Dermis microvascular lymphatic vessel endothelial cell (primary cell): ENCODE data around the gene FRMPD2. TPM values are rescaled to one million over a fixed set of nuclear protein-coding genes. Genes with fewer than 3 reads are reported as not detected.
"Not testable (repeated sequence)": the region's sequence is repeated elsewhere in the genome, so short reads cannot be mapped to it uniquely, and the experiment has no call there.

Source experiments
- DNase-seq, 2 donors: peaks; one replicate each; pipeline versions ENCODE4 v3.0.0 to v3.0.0-alpha.2; 2010; ENCODE audit warnings: low read depth in 2 of 2
- total RNA-seq: library from RNA; depleted of rRNA; stranded (reverse); fragments of >200 nt; gene quantifications from 2 replicates; pipeline ENCODE4 v1.2.1, GENCODE V29; 2014

The FRMPD2 gene
- total RNA-seq, 1 donor from 2014 or later = 0.13 TPM

DNA sequence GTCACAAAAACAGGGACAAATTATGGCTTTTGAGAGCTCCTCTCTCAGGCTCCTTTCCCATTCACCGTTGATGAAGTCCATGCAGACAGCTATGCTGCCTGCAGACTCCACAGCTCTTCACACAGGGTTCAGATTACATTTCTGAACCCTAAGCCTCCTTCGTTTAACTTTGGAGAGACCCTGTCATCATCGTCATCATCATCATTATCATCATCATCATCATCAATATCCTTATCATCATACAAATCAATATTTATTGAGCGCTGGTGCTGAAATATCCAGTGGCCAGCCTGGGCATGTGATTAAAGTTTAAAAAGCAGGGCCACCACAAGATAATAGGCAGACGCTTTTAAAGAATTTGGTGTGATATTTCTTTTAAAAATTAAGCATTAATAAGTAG, 66.6 kb downstream of the FRMPD2 start:
- DNase-seq = no peak

DNA sequence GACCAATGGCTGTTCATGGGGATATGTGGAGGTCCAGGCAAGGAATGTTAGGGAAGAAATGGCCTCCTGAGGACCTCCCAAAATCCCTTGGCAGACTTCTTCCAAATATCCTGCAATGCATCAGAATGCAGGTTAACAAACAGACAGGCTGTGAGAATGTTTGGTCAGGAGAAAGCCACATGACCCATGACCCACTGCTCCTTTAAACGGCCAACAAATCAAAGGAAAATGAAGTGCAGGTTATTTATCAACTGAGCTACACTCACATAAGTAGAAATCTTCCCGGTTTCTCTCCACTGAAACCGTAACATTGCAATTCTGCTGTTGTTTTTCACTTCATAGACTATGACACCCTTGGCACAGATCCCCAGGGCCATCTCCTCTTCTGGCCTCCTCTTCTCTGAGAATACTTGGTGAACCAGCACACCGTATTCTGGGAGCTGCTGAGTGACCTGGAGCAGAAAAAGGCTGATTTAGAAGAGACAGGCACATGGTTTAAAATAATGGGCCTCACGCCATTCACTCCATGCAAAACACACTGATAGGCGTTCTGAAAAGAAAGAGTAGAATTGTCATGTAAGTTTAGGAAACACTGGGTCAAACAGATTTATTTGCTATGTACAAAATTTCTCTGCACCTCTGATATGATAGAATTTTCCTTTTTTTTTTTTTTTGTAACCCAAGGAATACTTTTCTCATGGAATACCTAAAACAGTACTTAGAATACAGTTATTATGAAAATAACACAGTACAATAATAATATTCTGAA, 67.8 kb downstream of the FRMPD2 start:
- DNase-seq = no peak

DNA sequence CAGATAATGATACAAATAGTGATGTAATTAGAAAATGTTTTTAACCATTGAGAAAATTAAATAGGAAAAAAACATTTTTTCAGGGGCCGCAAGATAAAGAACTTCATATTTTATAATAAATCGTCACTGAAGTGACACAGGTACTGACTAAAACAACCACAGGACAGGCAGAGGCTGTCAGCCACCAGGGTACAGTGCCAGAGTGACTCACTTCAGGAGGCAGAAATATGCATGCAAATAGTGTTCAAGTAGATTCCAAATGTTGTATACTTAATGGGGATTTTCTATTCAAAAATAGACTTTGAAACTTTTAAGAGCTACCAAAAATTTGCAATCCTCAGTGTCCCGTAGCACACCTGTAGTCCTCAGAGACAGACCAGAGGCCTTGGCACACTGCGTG, 68.6 kb downstream of the FRMPD2 start:
- no peak for DNase-seq

DNA sequence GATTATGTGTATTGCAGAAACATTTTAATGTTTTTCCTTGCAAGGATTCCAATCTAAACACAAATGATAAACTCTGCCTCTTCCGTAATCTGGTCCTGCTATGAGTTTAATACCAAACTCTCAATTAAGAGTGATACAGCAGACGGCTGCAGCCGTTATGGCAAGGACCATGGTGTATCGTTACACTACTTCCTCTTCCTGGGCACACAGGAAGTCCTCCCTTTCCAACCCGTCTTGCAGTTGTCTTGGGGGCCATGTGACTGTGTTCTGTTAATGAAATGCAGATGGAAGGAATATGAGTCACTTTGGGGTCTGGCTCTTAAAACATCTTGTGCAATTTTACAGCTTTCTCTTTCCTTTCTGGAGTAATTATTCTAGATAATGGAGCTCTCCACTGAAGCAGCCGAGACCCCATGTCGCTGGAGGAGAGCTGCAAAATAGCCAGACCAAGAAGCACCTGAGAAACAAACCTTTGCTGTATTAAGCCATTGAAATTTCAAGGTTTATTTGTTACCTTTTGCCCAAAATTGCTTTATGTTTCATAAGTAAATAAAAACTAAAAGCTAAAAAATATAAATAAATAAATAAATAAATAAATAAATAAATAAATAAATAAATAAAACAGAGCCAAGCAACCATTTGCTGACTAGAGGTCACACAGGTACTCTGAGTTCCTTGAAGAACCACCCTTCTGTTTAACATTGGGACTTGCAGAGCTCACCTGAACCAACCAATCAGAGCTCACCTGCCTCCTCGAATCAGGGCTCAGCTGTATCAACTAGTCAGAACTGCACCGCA, 74.7 kb downstream of the FRMPD2 start:
- no peak for DNase-seq

DNA sequence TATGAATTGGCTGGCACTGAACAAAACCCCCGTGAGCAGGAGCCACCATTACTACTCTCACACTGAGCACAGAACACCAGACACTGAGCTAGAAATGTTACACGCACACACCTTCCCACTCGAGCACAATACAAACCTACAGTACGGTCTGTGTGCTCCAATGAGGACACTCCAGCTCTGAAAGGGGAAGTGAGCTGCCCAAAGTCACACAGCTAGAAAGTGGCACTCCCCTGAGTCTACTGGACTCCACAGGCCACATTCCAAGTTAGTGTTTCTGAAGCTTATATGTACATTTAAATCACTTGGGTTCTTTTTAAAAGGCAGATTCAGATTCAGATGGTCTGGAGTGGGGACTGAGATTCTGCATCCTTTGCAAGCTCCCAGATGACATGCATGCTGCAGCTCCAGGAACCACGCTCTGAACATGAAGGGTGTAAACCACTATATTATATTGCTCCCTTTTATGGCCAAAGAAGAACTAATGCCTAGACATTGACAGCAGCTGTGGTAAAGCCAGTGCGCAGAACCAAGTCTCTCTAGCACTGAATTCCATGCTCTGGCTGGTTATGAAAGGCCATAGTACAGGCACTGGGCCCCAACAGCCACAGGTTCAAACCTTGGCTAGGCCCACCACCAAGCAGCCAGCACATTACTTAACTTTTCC, 77.1 kb downstream of the FRMPD2 start:
- no peak for DNase-seq

DNA sequence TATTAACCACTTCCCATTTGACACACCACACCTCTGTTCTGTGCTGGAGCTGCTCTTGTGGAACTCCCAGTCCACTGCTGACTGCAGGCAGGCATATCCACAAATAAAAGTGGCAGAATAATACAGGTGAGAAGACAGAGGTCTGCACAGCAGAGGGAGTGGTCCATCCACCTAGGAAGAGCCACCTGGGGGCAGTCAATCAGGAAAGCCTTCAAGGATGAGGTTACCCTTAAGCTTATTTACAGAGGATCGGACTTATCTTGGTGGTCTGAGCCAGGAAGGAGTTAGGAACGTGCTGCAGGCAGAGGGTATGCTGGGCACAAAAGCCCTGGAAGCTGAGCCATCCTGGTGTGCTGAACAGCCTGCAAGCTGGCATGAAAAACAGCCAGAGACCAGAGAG, 78.7 kb downstream of the FRMPD2 start:
- no peak for DNase-seq

DNA sequence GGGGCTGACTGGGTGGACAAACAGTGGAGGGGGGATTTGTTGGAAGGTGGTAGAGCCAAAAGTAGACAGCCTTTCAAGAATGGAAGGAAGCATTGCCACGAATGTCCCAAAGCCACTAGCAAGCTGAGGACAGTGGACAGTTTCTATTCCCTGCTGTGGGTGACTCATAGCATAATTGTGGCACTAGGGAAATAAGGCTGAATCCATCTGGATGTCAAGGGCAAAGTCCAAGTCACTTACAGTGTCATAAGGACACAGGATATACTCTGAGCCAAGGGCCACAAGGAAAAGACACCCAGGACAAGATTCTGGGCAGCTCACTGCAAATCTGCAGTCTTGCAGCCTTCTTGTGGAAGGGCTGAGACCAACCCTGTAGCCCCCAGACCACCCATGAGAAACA, 79.7 kb downstream of the FRMPD2 start:
- DNase-seq = no peak

DNA sequence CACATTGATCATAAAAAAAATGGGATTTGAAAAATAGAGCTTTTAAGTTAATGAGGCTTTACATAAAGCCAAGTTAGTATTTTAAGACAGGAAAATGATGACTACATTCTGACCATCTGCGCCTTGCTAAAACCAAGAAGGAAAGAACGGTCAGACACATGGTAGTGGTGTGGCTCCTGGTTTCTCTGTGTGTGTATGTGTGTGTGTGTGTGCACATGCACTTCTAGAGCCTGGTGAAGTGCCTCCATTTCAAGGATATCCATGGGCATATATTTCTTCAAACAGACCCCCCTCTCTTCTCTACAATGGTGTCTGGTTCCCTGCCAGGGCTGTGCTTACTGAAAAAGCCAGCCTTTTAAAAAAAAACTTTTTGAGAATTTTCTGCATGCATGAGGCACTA, 80.9 kb downstream of the FRMPD2 start:
- DNase-seq = no peak

DNA sequence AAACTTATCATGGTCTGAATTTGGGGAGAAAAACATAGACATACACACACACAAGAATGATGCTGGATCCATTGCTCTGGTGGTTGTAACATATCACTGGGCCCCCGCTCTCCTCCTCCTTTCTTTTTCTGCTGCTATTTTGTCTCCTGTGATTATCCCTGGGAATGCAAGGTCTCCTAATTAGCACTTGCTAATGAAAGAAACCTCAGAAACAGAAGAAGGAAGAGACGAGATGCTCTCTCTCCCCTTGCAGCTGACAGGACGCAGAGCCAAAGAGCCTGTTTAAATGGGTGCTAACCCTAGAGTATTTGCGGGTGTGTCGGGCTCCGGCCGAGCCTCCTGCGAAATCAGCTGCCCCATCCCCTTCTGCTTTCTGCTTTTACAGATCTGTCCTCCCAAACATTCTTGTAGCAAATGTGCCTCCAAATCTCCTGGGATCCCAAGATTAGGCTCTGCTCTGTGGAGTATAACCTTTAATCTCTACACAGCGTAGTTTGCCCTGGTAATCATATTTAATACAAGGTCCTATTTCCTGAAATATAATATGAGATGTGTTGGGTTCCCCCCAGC, 81.5 kb downstream of the FRMPD2 start:
- DNase-seq = no peak

DNA sequence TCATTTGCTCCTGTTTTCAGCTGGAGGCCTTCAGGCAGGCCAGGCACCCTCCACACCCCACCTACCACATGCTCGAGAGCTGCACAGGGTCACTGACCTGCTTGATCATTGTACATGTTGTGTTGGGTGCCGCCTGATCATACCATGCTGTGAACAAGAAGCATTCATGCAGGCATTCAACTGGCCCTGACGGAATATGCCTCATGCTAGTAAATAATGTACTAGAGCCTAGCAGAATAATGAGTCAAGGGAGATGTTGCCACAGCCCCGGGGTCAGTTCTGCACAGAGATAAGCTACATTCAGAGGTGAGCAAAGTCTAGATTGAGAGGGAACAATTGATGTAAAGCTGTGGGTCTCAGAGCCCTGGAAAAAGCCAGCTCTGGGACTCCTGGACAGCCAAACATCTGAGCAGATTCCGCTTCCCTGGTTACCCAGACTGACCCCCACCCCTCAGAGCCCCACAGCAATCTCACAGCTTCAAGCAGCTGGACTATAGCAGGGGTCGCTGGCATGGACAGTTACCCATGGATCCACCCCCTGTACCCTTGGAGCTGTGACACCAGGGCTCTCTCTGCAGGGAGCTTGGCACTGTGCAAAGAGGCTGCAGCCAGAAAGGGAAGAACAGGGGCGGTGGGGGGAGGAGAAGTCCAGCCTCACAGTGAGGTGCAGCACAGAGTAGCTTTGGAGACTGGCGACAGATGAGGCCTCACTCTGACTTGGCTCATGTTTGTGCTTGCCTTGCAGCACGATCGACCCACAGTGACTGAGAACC, 86.6 kb downstream of the FRMPD2 start:
- DNase-seq = no peak

DNA sequence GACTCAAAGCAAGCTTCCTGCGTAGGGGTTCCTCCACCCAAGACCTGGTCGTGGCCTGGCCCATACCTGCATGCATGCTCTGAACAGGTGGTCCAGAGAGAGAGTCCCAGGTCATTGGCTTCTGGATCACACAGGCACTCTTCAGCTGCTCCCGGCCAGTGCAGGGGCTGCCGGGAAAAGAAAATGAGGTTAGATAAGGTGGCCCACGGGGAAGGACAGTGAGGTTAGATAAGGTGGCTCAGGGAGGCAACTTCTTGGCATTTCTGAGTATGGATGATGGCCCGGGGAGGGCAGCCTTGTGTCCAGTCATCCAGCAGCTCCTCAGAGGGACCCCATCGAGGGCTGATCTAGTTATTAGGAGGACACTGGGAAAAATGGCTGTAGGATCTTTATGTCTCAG, 87.4 kb downstream of the FRMPD2 start:
- no peak for DNase-seq

DNA sequence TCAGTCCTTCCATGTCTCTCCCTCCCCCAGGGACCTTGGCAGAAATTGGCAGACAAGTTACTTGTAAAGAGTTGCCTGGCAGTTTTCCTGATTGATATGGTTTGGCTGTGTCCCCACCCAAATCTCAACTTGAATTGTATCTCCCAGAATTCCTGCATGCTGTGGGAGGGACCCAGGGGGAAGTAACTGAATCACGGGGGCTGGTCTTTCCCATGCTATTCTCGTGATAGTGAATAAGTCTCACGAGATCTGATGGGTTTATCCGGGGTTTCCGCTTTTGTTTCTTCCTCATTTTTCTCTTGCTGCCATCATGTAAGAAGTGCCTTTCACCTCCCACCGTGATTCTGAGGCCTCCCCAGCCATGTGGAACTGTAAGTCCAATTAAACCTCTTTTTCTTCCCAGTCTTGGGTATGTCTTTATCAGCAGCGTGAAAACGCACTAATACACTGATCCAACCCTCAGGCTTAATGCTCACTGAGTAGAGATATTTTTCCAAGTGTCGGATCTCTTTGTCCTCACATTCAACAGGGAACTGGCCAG, 88.2 kb downstream of the FRMPD2 start:
- not testable (repeated sequence) for DNase-seq

DNA sequence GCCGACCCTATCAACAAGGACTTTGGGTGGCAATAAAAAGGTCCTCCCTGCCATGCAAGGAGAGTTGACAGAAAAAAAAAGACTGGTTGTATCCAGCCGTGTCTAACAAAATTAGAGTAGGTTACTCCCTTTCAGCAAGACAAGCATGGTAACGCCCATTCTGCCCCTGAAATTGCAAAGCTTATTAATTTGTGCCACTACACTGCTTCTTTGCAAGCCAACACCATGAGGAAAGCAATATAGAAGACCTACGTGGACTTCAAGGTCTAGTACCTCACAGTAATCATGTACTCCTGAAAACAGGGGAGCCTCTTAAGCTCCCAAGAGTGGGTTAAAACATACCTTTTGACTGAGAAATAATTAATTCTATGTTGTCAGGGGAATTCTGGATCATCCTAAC, 90.3 kb downstream of the FRMPD2 start:
- no peak for DNase-seq

DNA sequence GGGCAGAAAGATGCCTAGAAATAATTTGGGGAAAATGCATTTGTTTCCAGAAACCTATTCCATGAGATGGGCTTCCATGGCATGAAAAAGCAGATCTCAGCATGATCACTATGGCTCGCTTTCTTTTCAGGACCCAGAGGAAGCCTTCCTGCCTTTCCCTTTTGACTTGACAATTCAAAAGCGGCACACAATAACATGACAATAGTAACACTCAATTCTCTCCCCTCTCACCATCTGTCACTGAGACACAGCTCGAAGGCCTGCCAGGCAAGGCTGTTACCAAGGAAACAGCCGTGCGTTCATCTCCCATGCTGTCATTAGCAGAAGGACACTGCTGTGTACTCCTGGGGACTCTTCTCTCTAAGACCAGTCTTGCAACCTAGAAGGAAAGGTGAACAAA, 101.8 kb downstream of the FRMPD2 start:
- not testable (repeated sequence) for DNase-seq

DNA sequence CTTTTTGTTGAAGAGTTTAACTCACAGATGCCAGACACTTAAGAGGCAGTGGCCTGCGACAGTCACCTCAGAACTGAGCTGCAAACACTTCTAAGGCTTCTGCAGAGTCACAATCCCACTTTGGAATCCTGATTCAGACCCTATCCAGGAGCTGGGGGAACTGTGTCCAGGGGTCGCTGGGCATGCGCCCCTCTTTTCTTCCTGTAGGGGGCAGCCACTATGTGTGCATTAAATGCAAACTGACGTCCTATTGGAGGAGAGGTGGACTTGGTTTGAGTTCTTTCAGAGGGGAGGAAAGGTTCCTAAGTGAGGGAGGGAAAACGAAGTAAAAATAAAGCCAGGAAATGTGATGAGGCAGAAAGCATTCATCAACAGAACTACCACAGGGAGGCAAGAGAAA, 113.8 kb downstream of the FRMPD2 start:
- DNase-seq = not testable (repeated sequence)

DNA sequence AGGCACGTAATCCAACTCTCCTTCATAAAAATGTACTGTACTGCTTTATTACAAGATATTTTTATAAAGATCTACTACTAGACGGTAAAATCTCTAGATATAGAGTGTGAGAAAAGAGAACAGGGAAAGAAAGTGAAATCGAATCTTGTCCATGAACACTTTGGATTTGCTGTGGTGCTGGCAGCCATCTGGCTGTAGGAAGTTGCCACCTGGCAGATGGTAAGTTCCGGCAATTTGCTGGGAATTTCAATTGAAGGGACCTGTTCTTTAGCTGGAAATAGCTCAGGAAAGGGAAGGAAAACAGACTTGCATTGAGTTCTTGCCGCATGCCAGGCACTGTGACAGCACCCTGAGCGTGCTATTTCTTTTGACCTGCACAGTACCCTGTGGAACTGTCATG, 114.3 kb downstream of the FRMPD2 start:
- DNase-seq = not testable (repeated sequence)

DNA sequence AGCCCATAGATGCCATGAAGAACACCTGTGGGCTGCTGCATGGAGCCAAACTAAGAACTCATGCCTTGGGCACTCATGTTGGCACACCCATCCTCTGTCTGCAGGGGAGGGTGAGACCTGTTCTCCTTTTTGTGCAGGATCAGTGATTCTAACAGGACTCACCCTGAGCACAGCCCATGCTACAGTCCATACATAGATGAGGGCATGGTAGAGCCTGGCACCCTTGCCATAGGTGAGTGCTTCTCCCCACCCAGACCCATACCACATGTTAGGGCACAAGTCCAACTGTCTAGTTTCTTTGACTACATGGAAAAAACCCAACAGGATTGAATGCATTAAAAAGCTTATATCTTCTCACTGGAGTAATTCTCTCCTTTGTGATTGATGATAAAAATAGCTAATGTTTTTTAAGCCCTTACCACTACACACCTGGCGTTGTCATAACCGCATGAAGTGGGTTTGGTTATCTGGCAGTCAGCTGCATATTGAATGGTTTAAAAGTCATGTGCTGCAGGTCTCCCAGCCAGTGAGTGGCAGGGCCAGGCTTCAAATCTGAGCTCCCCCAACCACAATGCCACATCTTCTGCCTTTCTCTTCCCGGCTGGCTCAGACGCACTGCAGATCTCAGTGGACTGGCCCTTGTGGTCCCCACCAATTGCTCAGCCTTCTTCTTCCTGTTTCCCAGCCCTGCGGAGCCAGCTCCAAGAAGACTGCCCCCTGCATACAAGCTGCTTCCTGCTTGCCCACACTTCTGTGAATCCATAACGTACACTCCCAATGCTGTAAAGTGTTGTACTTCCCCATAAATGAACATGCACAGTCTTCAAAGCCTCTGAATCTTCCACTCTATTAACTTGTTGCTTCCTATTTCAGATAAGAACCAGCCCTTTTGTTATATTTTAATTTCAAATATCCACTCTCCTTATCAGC, 120.0 kb downstream of the FRMPD2 start:
- DNase-seq = not testable (repeated sequence)

DNA sequence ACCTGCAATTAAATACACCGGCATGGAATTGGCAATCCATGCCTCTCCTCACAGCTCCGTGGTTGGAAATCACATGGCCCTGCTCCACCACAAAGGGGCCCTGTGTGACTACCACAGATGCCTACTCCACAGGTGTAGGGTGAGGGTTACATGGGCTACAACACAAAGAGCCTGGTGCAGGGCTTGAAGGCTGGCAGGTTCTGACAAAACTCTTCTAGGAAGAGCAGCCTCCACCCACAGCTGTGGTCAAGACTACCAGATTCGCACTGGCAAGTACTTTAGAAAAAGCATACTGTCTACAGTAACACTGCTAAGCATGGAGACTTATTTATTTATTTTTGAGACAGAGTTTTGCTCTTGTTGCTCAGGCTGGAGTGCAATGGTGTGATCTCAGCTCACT, 126.9 kb downstream of the FRMPD2 start:
- DNase-seq = not testable (repeated sequence)

DNA sequence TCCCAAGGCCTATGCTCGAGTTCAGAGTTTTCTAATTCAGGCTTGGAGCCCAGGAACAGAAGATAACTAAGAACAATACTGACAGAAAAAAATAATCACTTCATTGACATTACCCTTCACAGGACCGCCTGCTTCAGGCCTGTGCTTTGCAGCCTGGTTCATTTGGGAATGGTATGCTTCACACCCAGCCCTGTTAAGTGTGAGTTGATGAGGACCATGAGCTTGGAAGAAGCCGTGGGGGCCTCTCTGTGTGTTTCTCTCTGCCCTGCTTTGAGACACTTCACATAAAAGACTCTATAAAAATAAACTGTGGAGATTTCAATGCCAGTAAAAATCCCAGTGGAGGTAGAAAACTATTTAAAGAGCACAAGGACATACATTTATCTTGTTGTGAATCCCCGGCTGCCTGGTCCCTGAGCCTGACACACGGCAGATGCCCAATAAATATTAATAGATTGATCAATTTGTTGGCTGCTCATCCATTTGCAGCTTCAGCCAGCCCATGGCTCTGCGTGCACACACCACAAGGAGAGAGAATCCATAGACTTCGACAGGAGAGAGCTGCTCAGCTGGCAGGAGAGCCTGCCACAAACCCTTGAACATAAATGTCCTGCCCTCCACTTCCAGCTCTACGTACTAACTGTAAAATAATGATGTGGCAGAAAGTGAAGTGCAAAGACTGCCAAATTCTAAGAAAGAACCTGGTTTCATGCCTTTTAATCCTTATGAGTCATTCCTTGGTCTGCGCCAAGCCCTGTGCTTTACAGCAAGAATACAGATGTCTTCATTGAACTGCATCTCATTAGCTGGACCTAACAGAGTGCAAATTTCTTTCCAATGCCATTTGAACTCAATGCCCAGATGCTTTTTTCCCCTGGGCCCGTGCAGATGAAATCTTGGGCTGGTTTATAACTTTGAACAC, 130.5 kb downstream of the FRMPD2 start:
- DNase-seq = not testable (repeated sequence)
